Right lobe of liver (tissue), 6 donors: Measurements from ENCODE around the gene CTSL. TPM values are rescaled to one million over a fixed set of nuclear protein-coding genes. Genes with fewer than 3 reads are reported as not detected.
A peak's percentile ranks its signal among the peaks of the same experiment; 100 is the strongest.

Experiments
- ATAC-seq, 4 donors: fragments of 200-7000 bp; cut with Tn5 transposase; one replicate each; pipeline ENCODE4 v1.9.1; 2020; ENCODE audit warnings: mild to moderate bottlenecking in 4 of 4, moderate library complexity in 4 of 4
- DNase-seq, 3 donors: peaks; one replicate each; pipeline ENCODE4 v3.0.0-alpha.2; 2020
- H3K27ac ChIP-seq, 3 donors: fragments of 200-600 bp; one replicate each; pipeline ENCODE4 v1.8.0; 2022
- H3K27me3 ChIP-seq, 2 donors: fragments of 200-600 bp; one replicate each; pipeline ENCODE4 v1.8.0; 2022
- H3K36me3 ChIP-seq, 4 donors: fragments of 200-600 bp; sonication (generic) in 1 of 4; one replicate each; pipeline versions ENCODE4 v1.5.1 to v1.8.0; 2017 to 2022; ENCODE audit warnings: control low read depth in 1 of 4
- H3K4me1 ChIP-seq, 4 donors: fragments of 200-600 bp; sonication (generic) in 1 of 4; one replicate each; pipeline versions ENCODE4 v1.5.1 to v1.8.0; 2017 to 2022; ENCODE audit warnings: control low read depth in 1 of 4
- H3K4me3 ChIP-seq, 3 donors: fragments of 200-600 bp; one replicate each; pipeline ENCODE4 v1.8.0; 2022
- H3K9me3 ChIP-seq, 4 donors: fragments of 200-600 bp; sonication (generic) in 1 of 4; one replicate each; pipeline versions ENCODE4 v1.5.1 to v1.8.0; 2017 to 2022; ENCODE audit warnings: control low read depth in 1 of 4
- CTCF ChIP-seq, 4 donors: fragments of 200-600 bp in 3 of 4; fragments of 450-650 bp in 1 of 4; IDR thresholded peaks; one replicate each; pipeline versions ENCODE4 v1.5.1 to v1.8.0; 2016 to 2022; ENCODE audit warnings: antibody characterized with exemption in 4 of 4, mild to moderate bottlenecking in 2 of 4
- POLR2A ChIP-seq: fragments of 450-650 bp; IDR thresholded peaks from one replicate; pipeline ENCODE4 v1.6.1; 2017; ENCODE audit warnings: antibody characterized with exemption, mild to moderate bottlenecking
- WGBS: methylation state at CpG from one replicate; pipeline ENCODE4 v1.1.6; 2018; ENCODE audit warnings: low coverage, low lambda C conversion rate; ENCODE audit not compliant: insufficient coverage; ENCODE audit errors: missing lambda C conversion rate; 5-methylcytosine and 5-hydroxymethylcytosine counted together
- intact Hi-C, 2 donors: fragments of 100-400 bp; cut with DNase I; formaldehyde crosslinking; loops; one replicate each; pipeline versions ENCODE4 v1.11.2 to v1.14.1; 2022
- total RNA-seq, 6 experiments: library from RNA; depleted of rRNA in 2 of 6; stranded (reverse); fragments of >200 nt in 2 of 6; fragmentation: NEBNext Ultra II Directional in 3 of 6; extraction: Animal tissue kit (Norgen Biotek cat#: 25700) in 3 of 6; gene quantifications; one replicate each; pipeline versions ENCODE4 v1.1.0 to v1.2.4, GENCODE V29; 2016 to 2023
- donor health status: DM: no; HTN: yes; CAD: no.
- donor health status: DM: no; HTN: no; CAD: no.
- donor health status: DM: no; HTN: no; CAD: no.
- donor health status: DM: no; HTN: yes; CAD: no.
- donor health status: DM: no; HTN: yes; CAD: no.

CTSL gene
- total RNA-seq, 6 experiments from 2014 or later, result 135 to 221 (median 164) TPM

GRCh38 chr9:87722393-87723088 is 3.4 kb upstream of the CTSL start:
- DNase-seq (no peak), ATAC-seq (no peak)
- no peak overlapping the region for H3K4me3 ChIP-seq
- peak overlapping the region in 1 of 3 donors; percentile 18 for H3K27ac ChIP-seq
- 61% methylated on average over 3 of the region's 5 CpGs for WGBS
- peaks cover 0 to 4% (median 0%) of the 10 kb centered on the region in 4 donors for H3K4me1 ChIP-seq
- intact Hi-C loops, result no loop called here
- TF ChIP-seq POLR2A, result no peak
- no peak for TF ChIP-seq CTCF (IDR thresholded peaks at IDR 0.05)
- H3K36me3 ChIP-seq, result no peaks in the 10 kb centered on the region
- H3K9me3 ChIP-seq, result no peaks in the 10 kb centered on the region
- H3K27me3 ChIP-seq, result no peaks in the 10 kb centered on the region

GRCh38 chr9:87725356-87725899 is 491 bp upstream of the CTSL start:
- TF ChIP-seq CTCF (IDR thresholded peaks at IDR 0.05) (no peak), POLR2A (no peak)
- peaks cover 0 to 4% (median 0%) of the 10 kb centered on the region in 4 donors for H3K4me1 ChIP-seq
- peaks cover 0 to 27% (median 5%) of the 10 kb centered on the region in 4 donors for H3K36me3 ChIP-seq
- ATAC-seq, result no peak
- H3K27me3 ChIP-seq, result no peaks in the 10 kb centered on the region
- H3K4me3 ChIP-seq, result peak overlapping the region; percentile 67 to 83 (median 70)
- H3K9me3 ChIP-seq, result no peaks in the 10 kb centered on the region
- no peak for DNase-seq
- WGBS, result 12% methylated on average over 11 of the region's 25 CpGs
- intact Hi-C loops, result no loop called here
- peak overlapping the region; percentile 96 to 98 (median 97) for H3K27ac ChIP-seq

- DNase-seq (no peak), ATAC-seq (no peak)
- peaks cover 0 to 4% (median 0%) of the 10 kb centered on the region in 4 donors for H3K4me1 ChIP-seq
- H3K4me3 ChIP-seq, result peak overlapping the region; percentile 20 to 83 (median 67)
- no peak overlapping the region for H3K27ac ChIP-seq
- no peaks in the 10 kb centered on the region for H3K9me3 ChIP-seq
- intact Hi-C loops, result no loop called here
- H3K27me3 ChIP-seq, result no peaks in the 10 kb centered on the region
- TF ChIP-seq CTCF (IDR thresholded peaks at IDR 0.05) (no peak), POLR2A (no peak)
- peaks cover 0 to 46% (median 6%) of the 10 kb centered on the region in 4 donors for H3K36me3 ChIP-seq
- 78% methylated on average over 2 of the region's 2 CpGs for WGBS
Measured at GRCh38 chr9:87729246-87729645, 3.3 kb downstream of the CTSL start.

- no peak for ATAC-seq
- Histone ChIP-seq H3K36me3 (peaks cover 0 to 46% (median 6%) of the 10 kb centered on the region in 4 donors), H3K4me3 (no peak overlapping the region), H3K27ac (no peak overlapping the region), H3K27me3 (no peaks in the 10 kb centered on the region), H3K9me3 (no peaks in the 10 kb centered on the region), H3K4me1 (peaks cover 0 to 4% (median 0%) of the 10 kb centered on the region in 4 donors)
- 91% methylated on average over 2 of the region's 2 CpGs for WGBS
- no peak for DNase-seq
- TF ChIP-seq POLR2A (no peak), CTCF (IDR thresholded peaks at IDR 0.05) (no peak)
- intact Hi-C loops, result loop anchor here in 1 of 2 donors (10.0 kb wide), 1 partner anchor 73 kb away; no protein-coding TSS in a partner anchor
Measured at GRCh38 chr9:87731321-87731720, 5.4 kb downstream of the CTSL start.
